Measurements from ENCODE around the gene PTGFRN. TPM values are rescaled to one million over a fixed set of nuclear protein-coding genes. Genes with fewer than 3 reads are reported as not detected.

Gene PTGFRN
- total and polyA plus RNA-seq, 2 of the 4 experiments (the other 2 are of a cell fraction): 0.90 to 1.1 TPM

- H3K27me3 ChIP-seq (ENCODE audit: control insufficient read depth, insufficient read depth, low read length): no peaks in the 10 kb centered on the region
- no peak overlapping the region for H3K27ac ChIP-seq (ENCODE audit: insufficient read depth, low read length)
- no peaks in the 10 kb centered on the region for H3K36me3 ChIP-seq (ENCODE audit: control insufficient read depth, insufficient read depth, low read length)
- H2BK5ac ChIP-seq (ENCODE audit: low read depth, low read length, poor library complexity, severe bottlenecking): no peak overlapping the region
- WGBS, 2 experiments (ENCODE audit: extremely low coverage in 2 of 2, insufficient read length in 1 of 2): no CpG with 5 or more reads among the region's 3 CpGs
- H3K23ac ChIP-seq (ENCODE audit: low read depth, low read length): no peak overlapping the region
- no peak overlapping the region for H3K9ac ChIP-seq (ENCODE audit: low read depth, low read length)
- no peak overlapping the region for H2AFZ ChIP-seq (replicated peaks; ENCODE audit: low read length, poor library complexity)
- H3K4me2 ChIP-seq (ENCODE audit: low read depth, low read length): no peak overlapping the region
- H2BK120ac ChIP-seq (ENCODE audit: low read depth, low read length): no peak overlapping the region
- H4K91ac ChIP-seq (ENCODE audit: insufficient read depth, low read depth, low read length): no peak overlapping the region
- no peak overlapping the region for H3K14ac ChIP-seq (replicated peaks; ENCODE audit: low read depth, low read length)
- no TSS peak for BruUV-seq (replicated peaks)
- H3K4me1 ChIP-seq (ENCODE audit: control insufficient read depth, insufficient read depth, low read length): no peaks in the 10 kb centered on the region
- TF ChIP-seq RCOR1 (IDR thresholded peaks at IDR 0.05; ENCODE audit: insufficient replicate concordance, low read length): no peak
- TF ChIP-seq, protein P1, sequence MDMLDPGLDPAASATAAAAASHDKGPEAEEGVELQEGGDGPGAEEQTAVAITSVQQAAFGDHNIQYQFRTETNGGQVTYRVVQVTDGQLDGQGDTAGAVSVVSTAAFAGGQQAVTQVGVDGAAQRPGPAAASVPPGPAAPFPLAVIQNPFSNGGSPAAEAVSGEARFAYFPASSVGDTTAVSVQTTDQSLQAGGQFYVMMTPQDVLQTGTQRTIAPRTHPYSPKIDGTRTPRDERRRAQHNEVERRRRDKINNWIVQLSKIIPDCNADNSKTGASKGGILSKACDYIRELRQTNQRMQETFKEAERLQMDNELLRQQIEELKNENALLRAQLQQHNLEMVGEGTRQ (IDR thresholded peaks at IDR 0.05; ENCODE audit: low read depth, low read length): no peak
- TF ChIP-seq CHD1 (IDR thresholded peaks at IDR 0.05; ENCODE audit: low read depth, low read length): no peak
- TF ChIP-seq ELK1 (IDR thresholded peaks at IDR 0.05; ENCODE audit: borderline replicate concordance, low read depth, low read length): no peak
- no peak for TF ChIP-seq CTCF (conservative IDR thresholded peaks at IDR 0.05; ENCODE audit: low read depth, low read length)
- no peak for TF ChIP-seq POLR2A (IDR thresholded peaks at IDR 0.05; ENCODE audit: low read depth, low read length)
- no peak for TF ChIP-seq BHLHE40 (IDR thresholded peaks at IDR 0.05; ENCODE audit: low read depth, low read length)
- TF ChIP-seq MAZ (IDR thresholded peaks at IDR 0.05; ENCODE audit: borderline replicate concordance, low read depth, low read length): no peak
- no peak for TF ChIP-seq CEBPB (IDR thresholded peaks at IDR 0.05; ENCODE audit: low read depth, low read length)
- TF ChIP-seq NFE2L2 (IDR thresholded peaks at IDR 0.05; ENCODE audit: low read depth, low read length): no peak
- TF ChIP-seq FOS (IDR thresholded peaks at IDR 0.05; ENCODE audit: low read depth, low read length): no peak
- no peak for TF ChIP-seq RAD21 (IDR thresholded peaks at IDR 0.05; ENCODE audit: low read length)
- TF ChIP-seq SMC3 (IDR thresholded peaks at IDR 0.05; ENCODE audit: low read depth, low read length): no peak
- no peak for TF ChIP-seq RFX5 (IDR thresholded peaks at IDR 0.05; ENCODE audit: low read depth, low read length)
- no peak for TF ChIP-seq MXI1 (IDR thresholded peaks at IDR 0.05; ENCODE audit: borderline replicate concordance, low read depth, low read length)
- TF ChIP-seq MAFK (IDR thresholded peaks at IDR 0.05; ENCODE audit: low read depth, low read length): no peak
- H3K56ac ChIP-seq (ENCODE audit: extremely low read depth, insufficient read depth, low read length): no peak overlapping the region
- no peaks in the 10 kb centered on the region for H3K79me1 ChIP-seq (ENCODE audit: low read depth in 1 of 2, low read length in 2 of 2)
- intact Hi-C loops (cut with micrococcal nuclease): no loop called here
- H2BK15ac ChIP-seq (ENCODE audit: low read depth, low read length): no peak overlapping the region
- ChIA-PET CTCF (no interaction called here), POLR2A (ENCODE audit: unreplicated experiment) (no interaction called here)
- no peaks in the 10 kb centered on the region for H3K9me1 ChIP-seq (ENCODE audit: insufficient read depth, low read length)
- in situ Hi-C loops (cut with MboI; ENCODE audit: low sequenced_read_pairs): no loop called here
- DNase-seq (no peak), ATAC-seq (ENCODE audit: low read depth) (no peak)
- no peak overlapping the region for H3K4me3 ChIP-seq (ENCODE audit: insufficient read depth, low read depth, low read length)
- no peak overlapping the region for H2BK20ac ChIP-seq (ENCODE audit: low read depth, low read length)
- H2AK5ac ChIP-seq (ENCODE audit: low read depth, low read length): no peak overlapping the region
- no peak overlapping the region for H3K18ac ChIP-seq (ENCODE audit: low read depth, low read length)
- H4K8ac ChIP-seq (ENCODE audit: low read depth in 2 of 2, low read length in 2 of 2): no peak overlapping the region
- no peak overlapping the region for H2AK9ac ChIP-seq (replicated peaks; ENCODE audit: low read depth, low read length, poor library complexity)
- no peak overlapping the region for H3K4ac ChIP-seq (ENCODE audit: low read depth, low read length)
- no peaks in the 10 kb centered on the region for H3K9me3 ChIP-seq (ENCODE audit: control insufficient read depth, insufficient read depth, low read length)
- H4K20me1 ChIP-seq (ENCODE audit: insufficient read depth, low read length): no peaks in the 10 kb centered on the region
- H4K5ac ChIP-seq (ENCODE audit: low read depth, low read length): no peak overlapping the region
- dilution Hi-C loops (cut with HindIII; ENCODE audit: low sequenced_read_pairs, unreplicated experiment): no loop called here
These were observed 59.0 kb downstream of the PTGFRN start for GRCh38 chr1:116968724-116969123.
